K562 (cell line): Measurements from ENCODE around the gene TRIM45. TPM values are rescaled to one million over a fixed set of nuclear protein-coding genes. Genes with fewer than 3 reads are reported as not detected.
A peak's percentile ranks its signal among the peaks of the same experiment; 100 is the strongest.

Experiments
- polyA plus RNA-seq, 8 experiments: library from polyadenylated mRNA; depleted of rRNA in 4 of 8; stranded (reverse) in 5 of 8; unstranded in 3 of 8; fragments of >200 nt; fragmentation: Nextera tagmentation in 2 of 8; fragmentation: Illumina TruSeq in 1 of 8; extraction: Ambion mirVana in 2 of 8; extraction: Trizol in 1 of 8; gene quantifications; 2 replicates each; pipeline versions ENCODE4 v1.2.1 to v1.2.3, GENCODE V29; 2011 to 2014; ENCODE audit warnings: inconsistent platforms in 1 of 8, missing spikeins in 1 of 8
- total RNA-seq, 7 experiments: library from RNA; depleted of rRNA in 6 of 7; stranded (reverse); fragments of >200 nt in 6 of 7; fragmentation: Illumina TruSeq in 2 of 7; extraction: Trizol in 2 of 7; gene quantifications; 2 replicates each; pipeline versions ENCODE4 v1.2.1 to v1.2.3, GENCODE V29; 2011 to 2021; ENCODE audit warnings: low replicate concordance in 1 of 7
- TF ChIP-seq, protein P1 (sequence below), 2 experiments: fragments of 450-650 bp in 1 of 2; sonication (generic) in 1 of 2; formaldehyde crosslinking in 1 of 2; IDR thresholded peaks; 2 replicates each; pipeline versions ENCODE4 v1.7.1 to v1.9.0; 2016 to 2022; ENCODE audit warnings: inconsistent platforms in 1 of 2, mild to moderate bottlenecking in 1 of 2, missing genetic modification reagents in 1 of 2

The TRIM45 gene
- total and polyA plus RNA-seq, 9 of the 15 experiments (the other 6 are each of a cell fraction or from before 2014, with no cell fraction given), result 1.9 to 6.2 (median 3.6) TPM

GRCh38 chr1:117128323-117129079 lies 7.0 kb upstream of the TRIM45 start (continued):
- TF ChIP-seq, protein P1, sequence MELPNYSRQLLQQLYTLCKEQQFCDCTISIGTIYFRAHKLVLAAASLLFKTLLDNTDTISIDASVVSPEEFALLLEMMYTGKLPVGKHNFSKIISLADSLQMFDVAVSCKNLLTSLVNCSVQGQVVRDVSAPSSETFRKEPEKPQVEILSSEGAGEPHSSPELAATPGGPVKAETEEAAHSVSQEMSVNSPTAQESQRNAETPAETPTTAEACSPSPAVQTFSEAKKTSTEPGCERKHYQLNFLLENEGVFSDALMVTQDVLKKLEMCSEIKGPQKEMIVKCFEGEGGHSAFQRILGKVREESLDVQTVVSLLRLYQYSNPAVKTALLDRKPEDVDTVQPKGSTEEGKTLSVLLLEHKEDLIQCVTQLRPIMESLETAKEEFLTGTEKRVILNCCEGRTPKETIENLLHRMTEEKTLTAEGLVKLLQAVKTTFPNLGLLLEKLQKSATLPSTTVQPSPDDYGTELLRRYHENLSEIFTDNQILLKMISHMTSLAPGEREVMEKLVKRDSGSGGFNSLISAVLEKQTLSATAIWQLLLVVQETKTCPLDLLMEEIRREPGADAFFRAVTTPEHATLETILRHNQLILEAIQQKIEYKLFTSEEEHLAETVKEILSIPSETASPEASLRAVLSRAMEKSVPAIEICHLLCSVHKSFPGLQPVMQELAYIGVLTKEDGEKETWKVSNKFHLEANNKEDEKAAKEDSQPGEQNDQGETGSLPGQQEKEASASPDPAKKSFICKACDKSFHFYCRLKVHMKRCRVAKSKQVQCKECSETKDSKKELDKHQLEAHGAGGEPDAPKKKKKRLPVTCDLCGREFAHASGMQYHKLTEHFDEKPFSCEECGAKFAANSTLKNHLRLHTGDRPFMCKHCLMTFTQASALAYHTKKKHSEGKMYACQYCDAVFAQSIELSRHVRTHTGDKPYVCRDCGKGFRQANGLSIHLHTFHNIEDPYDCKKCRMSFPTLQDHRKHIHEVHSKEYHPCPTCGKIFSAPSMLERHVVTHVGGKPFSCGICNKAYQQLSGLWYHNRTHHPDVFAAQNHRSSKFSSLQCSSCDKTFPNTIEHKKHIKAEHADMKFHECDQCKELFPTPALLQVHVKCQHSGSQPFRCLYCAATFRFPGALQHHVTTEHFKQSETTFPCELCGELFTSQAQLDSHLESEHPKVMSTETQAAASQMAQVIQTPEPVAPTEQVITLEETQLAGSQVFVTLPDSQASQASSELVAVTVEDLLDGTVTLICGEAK (IDR thresholded peaks at IDR 0.05), result peak; percentile 65; the same call in 1 of the 2 replicates
- TF ChIP-seq, protein P1 (CRISPR knock-in tag; IDR thresholded peaks at IDR 0.05), result no peak
